ENCODE measurements around the gene CTDSPL. TPM values are rescaled to one million over a fixed set of nuclear protein-coding genes. Genes with fewer than 3 reads are reported as not detected.

Gene CTDSPL
- polyA plus RNA-seq, 1 of the 3 experiments (the other 2 are of a cell fraction): 22.1 TPM

- H3K9me3 ChIP-seq: no peaks in the 10 kb centered on the region
- H3K27ac ChIP-seq (ENCODE audit: low read depth in 2 of 2, low read length in 1 of 2): no peak overlapping the region
- no peak overlapping the region for H3K9ac ChIP-seq
- CTCF ChIA-PET: interaction anchor here (1.1 to 5.3 kb wide), 3 partner anchors 10 to 50 kb away, joined by 3 to 27 read pairs (median 3); no protein-coding TSS in a partner anchor
- peaks cover 8% of the 10 kb centered on the region for H3F3A ChIP-seq (replicated peaks; ENCODE audit: insufficient read depth)
- H2AFZ ChIP-seq (ENCODE audit: low read depth): no peak overlapping the region
- DNase-seq: no peak
- POLR2A ChIA-PET: no interaction called here
- no peak overlapping the region; a peak in 1 of 4 replicates for H3K4me3 ChIP-seq (ENCODE audit: low read depth in 2 of 2, low read length in 1 of 2)
- H3K4me2 ChIP-seq: no peak overlapping the region
- TF ChIP-seq RFX5 (IDR thresholded peaks at IDR 0.05; ENCODE audit: low read length): no peak
- no peak for TF ChIP-seq JUND (IDR thresholded peaks at IDR 0.05)
- TF ChIP-seq MEF2A (IDR thresholded peaks at IDR 0.05; ENCODE audit: borderline replicate concordance, low read depth): no peak
- TF ChIP-seq FOXM1 (IDR thresholded peaks at IDR 0.05; ENCODE audit: low read depth): no peak
- TF ChIP-seq RAD21 (IDR thresholded peaks at IDR 0.05; ENCODE audit: low read length): no peak
- no peak for TF ChIP-seq MAX (IDR thresholded peaks at IDR 0.05; ENCODE audit: low read depth)
- no peak for TF ChIP-seq CHD2 (IDR thresholded peaks at IDR 0.05; ENCODE audit: low read length, partially characterized antibody)
- TF ChIP-seq SIN3A (IDR thresholded peaks at IDR 0.05; ENCODE audit: borderline replicate concordance, low read depth, low read length): no peak
- no peak for TF ChIP-seq REST (IDR thresholded peaks at IDR 0.05; ENCODE audit: low read depth, low read length)
- TF ChIP-seq USF2 (IDR thresholded peaks at IDR 0.05; ENCODE audit: borderline replicate concordance, low read depth, low read length): no peak
- TF ChIP-seq SMC3 (IDR thresholded peaks at IDR 0.05; ENCODE audit: low read depth, low read length): no peak
- TF ChIP-seq ZBTB33 (IDR thresholded peaks at IDR 0.05; ENCODE audit: borderline replicate concordance, low read depth): no peak
- no peak for TF ChIP-seq RXRA (IDR thresholded peaks at IDR 0.05; ENCODE audit: borderline replicate concordance, low read depth)
- TF ChIP-seq EZH2phosphoT487 (IDR thresholded peaks at IDR 0.05; ENCODE audit: borderline replicate concordance, low read depth): no peak
- TF ChIP-seq TAF1 (IDR thresholded peaks at IDR 0.05; ENCODE audit: borderline replicate concordance, low read depth, low read length): no peak
- TF ChIP-seq USF1 (IDR thresholded peaks at IDR 0.05; ENCODE audit: borderline replicate concordance, low read depth): no peak
- no peak for TF ChIP-seq RCOR1 (IDR thresholded peaks at IDR 0.05; ENCODE audit: low read length)
- TF ChIP-seq TEAD4 (IDR thresholded peaks at IDR 0.05; ENCODE audit: borderline replicate concordance, insufficient read depth): no peak
- no peak for TF ChIP-seq NFIC (IDR thresholded peaks at IDR 0.05; ENCODE audit: borderline replicate concordance)
- peaks cover 0 to 26% of the 10 kb centered on the region in 2 experiments; a peak in 1 of 4 replicates for H3K4me1 ChIP-seq (ENCODE audit: control insufficient read depth in 1 of 2, insufficient read depth in 2 of 2, low read depth in 1 of 2, low read length in 1 of 2)
- no peaks in the 10 kb centered on the region for H3K79me2 ChIP-seq (ENCODE audit: insufficient read depth)
- H3K27me3 ChIP-seq (ENCODE audit: insufficient read depth): no peaks in the 10 kb centered on the region
- no peaks in the 10 kb centered on the region for H4K20me1 ChIP-seq (ENCODE audit: insufficient read depth)
- peaks cover 13 to 32% of the 10 kb centered on the region in 2 experiments for H3K36me3 ChIP-seq (replicated peaks in 1 of 2; ENCODE audit: control insufficient read depth in 1 of 2, insufficient read depth in 2 of 2, low read length in 1 of 2)
- 90% methylated on average over 7 of the region's 13 CpGs for WGBS (ENCODE audit: low lambda C conversion rate)
- H3K9me2 ChIP-seq: no peaks in the 10 kb centered on the region
Observed at GRCh38 chr3:38016410-38016809, 154.7 kb downstream of the CTDSPL start.

Measured in SK-N-SH (cell line).